OCI-M2 (cell line): Measurements from ENCODE around the gene RASAL1.

Source experiments
- DNase-seq: peaks from one replicate; lab custom pipeline; 2025; ENCODE audit not compliant: unreplicated experiment; lab: John Stamatoyannopoulos, UW

The RASAL1 gene

DNA sequence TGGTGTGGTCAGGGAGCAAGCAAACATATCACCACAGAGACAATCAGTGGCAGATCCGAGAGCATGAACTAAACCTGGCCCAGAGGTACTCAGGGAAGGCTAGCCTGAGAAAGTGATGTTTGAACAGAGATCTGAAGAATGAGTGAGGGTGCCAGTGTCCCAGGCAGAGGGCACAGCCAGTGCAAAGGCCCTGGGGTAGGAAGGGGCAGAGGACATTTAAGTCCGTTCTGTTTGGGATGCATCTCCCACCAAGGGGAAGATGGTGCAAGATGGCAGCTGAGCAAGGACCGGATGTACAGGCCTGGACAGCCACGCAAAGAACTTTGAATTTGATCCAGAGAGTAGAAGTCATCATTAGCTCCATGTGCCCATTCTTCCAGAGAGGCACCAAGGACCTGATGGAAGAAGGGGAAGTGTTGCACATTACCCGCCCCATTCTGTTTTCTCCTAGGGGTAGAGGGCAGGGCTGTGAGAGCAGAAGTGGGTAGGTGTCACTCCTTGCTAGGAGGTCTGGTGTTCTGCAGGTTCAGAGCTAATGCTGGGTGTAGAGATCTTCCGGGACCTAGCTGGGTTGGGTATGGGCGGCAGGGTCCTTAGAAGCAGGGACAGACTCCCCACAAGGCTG lies 75.1 kb downstream of the RASAL1 start:
- no peak for DNase-seq

DNA sequence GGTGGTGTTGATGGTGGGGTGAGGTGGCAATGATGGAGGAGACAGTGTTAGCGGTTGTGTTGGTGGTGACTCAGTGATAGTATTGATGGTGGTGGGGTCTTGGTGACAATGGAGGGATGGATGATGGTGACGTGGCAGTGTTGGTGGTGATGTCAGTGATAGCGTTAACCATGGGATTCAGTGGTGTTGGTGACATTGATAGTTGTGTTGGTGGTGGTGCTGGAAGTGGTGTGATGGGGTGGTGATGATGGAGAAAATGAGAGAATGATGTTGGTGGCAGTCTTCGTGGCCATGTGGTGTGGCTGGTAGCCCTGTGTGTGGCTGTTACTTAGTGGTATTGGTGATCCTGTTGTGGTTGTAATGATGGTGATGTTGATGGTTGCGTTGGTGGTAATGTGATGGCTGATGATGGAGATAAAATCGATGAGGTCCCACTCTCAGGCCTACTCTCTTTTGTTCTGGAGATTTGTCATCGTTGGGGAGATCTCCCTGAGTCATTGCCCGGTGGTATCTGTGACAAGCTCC lies 76.4 kb downstream of the RASAL1 start:
- no peak for DNase-seq

DNA sequence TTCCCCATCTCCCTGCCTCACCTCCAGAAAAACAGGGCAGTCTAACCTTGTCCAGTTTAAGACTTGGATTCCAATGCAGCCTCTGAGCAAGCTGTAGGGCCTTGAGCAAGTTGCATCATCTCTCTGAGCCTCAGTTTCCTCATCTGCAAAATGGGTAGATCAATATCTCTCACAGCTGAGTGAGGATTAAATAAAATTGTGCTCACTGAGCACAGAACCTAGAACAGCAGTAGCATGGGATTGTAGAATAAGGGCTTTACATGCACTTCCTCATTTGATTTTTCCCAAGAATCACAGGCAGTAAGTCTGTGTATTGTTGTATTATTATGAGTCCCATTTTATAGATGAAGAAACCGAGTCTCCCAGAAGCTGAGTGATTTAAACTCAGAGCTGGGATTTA lies 77.0 kb downstream of the RASAL1 start:
- no peak for DNase-seq

DNA sequence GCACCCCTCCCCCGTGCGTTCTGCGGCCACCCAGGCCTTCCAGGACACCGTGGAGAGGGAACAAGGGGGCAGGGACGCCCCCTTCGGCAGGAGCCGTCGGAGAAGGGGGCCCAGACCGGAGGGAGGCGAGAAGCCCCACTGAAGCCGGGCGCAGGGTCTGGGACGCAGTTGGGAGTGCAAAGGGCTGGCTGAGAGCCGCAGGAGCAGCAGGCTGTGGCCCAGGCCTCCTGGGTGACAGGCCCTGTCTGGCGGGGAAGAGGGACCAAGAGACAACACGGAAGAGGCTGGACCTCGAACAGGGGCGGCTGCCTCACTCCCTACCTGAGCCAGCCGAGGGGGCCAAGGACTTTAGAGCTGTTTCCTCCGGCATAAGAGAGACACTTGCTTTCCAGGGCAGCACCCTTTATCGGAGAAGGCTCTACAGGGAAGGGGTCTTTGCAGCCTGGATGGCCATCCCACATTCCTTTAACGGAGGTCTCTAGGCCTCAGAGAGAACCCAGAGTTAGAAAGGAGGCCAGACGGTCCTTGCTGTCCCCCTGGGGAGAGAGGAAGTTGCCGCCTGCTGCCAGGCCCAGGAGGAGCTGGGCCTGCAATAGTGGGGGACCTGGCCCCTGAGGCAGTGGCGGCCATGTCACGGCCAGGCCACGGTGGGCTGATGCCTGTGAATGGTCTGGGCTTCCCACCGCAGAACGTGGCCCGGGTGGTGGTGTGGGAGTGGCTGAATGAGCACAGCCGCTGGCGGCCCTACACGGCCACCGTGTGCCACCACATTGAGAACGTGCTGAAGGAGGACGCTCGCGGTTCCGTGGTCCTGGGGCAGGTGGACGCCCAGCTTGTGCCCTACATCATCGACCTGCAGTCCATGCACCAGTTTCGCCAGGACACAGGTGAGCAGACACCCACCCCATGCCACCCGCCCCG lies 77.7 kb downstream of the RASAL1 start:
- DNase-seq: no peak

DNA sequence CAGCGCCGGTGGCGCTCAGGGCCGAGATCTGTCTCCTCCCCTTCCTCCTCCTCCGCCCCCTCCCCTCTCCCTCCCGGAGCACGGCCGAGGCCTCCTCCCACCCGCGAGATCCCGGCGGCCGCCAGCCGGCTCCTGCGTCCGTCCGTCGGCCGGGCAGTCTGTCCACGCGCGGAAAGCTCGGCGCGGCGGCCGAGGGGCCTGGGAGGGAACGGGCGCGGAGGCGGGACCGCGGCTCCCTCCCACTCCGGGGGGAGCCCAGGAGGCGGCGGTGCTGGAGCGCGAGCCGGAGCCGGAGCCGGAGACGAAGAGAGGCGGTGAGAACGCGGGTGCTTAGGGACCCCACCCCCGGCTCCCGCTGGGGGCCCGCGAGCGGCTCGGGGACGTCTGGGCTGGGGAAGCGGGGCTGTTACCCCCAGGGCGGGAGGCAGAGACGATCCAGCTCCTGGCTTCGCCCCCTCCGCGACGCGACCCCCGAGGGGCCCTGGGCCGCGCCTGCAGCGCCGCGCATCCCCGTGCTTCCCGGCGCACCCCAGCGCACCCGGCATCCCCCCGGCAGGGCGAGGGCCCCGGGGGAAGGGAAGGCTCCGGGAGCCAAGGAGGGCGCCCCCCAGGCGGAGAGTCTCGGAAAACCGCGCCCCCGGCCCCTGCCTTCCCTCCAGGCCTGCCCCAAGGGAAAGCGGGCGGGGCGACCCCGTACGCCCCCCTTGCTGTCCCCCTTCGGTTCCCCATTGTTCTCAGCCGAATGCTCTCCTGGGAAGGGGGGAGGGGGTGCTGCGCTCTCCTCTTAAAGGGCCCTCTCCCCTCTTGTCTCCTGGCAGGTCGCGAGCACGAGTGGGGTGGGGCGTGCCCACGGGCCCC lies 78.7 kb downstream of the RASAL1 start, which contains the start of gene DTX1:
Gene DTX1 (plus strand): TSS at position 100 of the 858 bp plus-strand sequence. CDS start 1,463 bp downstream, outside the sequence.
- DNase-seq: no peak

DNA sequence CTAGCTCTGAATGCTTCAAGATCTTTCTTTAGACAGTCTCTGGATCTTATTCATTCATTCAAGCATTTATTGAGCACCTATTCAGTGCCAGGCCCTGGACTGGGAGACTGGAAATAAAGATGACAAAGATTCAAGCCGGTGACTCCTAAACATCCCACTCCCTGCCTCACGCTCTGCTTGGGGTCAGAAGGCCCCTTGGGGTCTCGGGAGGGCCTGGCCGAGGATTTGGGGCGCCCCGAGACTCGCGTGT lies 79.3 kb downstream of the RASAL1 start:
- DNase-seq: no peak

DNA sequence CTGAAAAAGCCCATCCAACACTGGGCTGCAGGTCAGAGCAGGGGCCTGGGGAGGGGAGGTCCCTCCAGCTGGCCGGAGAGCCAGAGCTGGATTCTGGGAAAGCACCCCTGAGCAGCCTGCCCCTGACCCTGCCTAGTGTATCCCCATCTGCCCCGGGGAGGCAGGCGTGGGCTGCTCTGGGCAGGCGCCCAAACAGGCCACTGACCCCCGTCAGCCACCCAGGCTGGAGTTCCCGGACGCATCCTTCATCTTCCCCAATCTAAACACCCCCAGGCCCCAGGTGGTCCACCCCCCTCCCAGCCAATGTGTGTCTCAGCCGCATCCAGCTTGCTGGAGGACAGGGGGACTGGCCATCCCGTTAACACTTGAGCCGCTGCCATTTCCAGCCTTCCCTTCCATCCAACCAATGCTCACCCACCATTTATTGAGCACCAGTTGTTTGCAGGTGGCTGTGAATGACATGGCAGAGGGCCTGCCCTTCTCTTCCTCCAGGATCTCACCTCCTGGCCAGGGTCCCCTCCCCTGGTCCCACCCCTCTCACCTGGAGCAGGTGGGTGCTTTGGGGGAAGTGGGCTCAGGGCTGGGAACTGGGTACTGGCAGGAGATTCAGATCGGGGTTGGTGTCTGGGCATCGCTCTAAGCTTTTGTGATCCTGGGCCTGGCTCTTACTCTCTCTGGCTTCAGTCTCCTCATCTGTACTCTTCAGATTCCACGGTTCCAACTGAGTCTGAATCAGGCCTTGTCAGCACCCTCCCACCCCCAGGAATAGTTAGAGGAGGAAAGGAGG lies 79.8 kb downstream of the RASAL1 start:
- DNase-seq: no peak

DNA sequence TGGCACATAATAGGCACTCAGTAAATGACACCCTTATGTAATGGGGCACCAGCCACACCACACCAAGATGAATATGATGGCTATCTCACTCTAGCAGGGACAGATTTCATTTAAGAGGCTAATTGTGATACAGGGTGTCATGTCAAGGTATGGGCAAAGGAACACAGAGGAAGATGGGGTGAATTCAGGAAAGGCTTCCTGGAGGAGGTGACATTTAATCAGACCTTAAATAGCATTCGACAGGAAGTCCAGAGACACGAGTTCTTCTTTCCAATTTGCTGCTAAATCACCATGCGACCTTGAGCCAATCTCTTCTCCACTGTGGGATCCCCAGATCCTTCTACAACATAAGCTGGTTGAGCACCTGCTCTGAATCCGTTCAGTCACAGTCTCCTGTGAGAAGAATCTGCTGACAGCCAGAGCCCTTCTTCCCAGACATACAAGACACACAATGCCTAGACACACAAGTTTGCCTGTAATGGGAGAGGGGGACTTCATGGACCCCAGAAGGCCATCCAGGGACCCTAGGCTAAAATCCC lies 80.5 kb downstream of the RASAL1 start:
- no peak for DNase-seq

GRCh38 chr12:113052326-113052725 lies 83.2 kb downstream of the RASAL1 start:
- no peak for DNase-seq

GRCh38 chr12:113051759-113052158 lies 83.8 kb downstream of the RASAL1 start:
- no peak for DNase-seq

DNA sequence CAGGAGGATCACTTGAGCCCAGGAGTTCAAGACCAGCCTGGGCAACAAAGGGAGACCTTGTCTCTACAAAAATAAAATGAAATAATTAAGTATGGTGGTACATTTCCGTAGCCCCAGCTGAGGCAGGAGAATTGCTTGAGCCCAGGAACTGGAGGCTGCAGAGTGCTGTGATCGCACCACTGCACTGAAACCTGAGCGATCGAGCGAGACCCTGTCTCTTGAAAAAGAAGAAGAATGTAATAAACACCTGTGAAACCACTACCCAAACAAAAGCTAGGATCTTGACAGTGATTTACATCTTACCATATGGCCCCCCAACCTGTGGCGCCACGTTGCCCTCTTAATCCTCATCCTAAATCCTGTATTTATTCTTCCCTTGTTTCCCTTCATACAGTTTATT lies 84.8 kb downstream of the RASAL1 start:
- no peak for DNase-seq

GRCh38 chr12:113049976-113050742 lies 85.4 kb downstream of the RASAL1 start:
- DNase-seq: no peak
